HCT116 (cell line): ENCODE measurements around the gene SOX15. TPM values are rescaled to one million over a fixed set of nuclear protein-coding genes. Genes with fewer than 3 reads are reported as not detected.

Experiments
- ATAC-seq: fragments of 200-7000 bp; cut with Tn5 transposase; 2 replicates; pipeline ENCODE4 v1.9.1; 2020; ENCODE audit warnings: mild to moderate bottlenecking, moderate library complexity
- BruUV-seq: library from RNA; stranded (reverse); fragments of 400-500 nt; replicated peaks from 2 replicates; lab custom pipeline; 2021; lab: Mats Ljungman, UMichigan
- CTCF ChIA-PET: fragments of 300-600 bp; sonication (Branson Sonifier 250); formaldehyde crosslinking; loops from one replicate; lab custom pipeline; 2021; ENCODE audit warnings: antibody characterized with exemption; lab: Charles Lee
- POLR2A ChIA-PET: fragments of 300-600, 350-600 bp; sonication (Branson Sonifier 250); formaldehyde crosslinking; loops from one replicate; lab custom pipeline; 2021; ENCODE audit warnings: antibody characterized with exemption; lab: Charles Lee
- RAD21 ChIA-PET, 2 experiments: fragments of 300-600 bp; sonication (Branson Sonifier 250); formaldehyde crosslinking; loops; one replicate each; lab custom pipeline; 2023; ENCODE audit warnings: low total read pairs in 2 of 2; ENCODE audit not compliant: uncharacterized antibody in 2 of 2, unreplicated experiment in 2 of 2, low non-redundant PET in 1 of 2; lab: Charles Lee
- DNase-seq: peaks from one replicate; pipeline ENCODE4 v3.0.0-alpha.2; 2010; ENCODE audit warnings: low read depth, low spot score
- H2AFZ ChIP-seq: fragments of 200-600 bp; shearing (Covaris generic), sonication (generic); 2 replicates; pipeline ENCODE4 v1.6.1; 2017; ENCODE audit warnings: low read depth, mixed run types, mixed read lengths, antibody characterized with exemption, low read length; ENCODE audit not compliant: poor library complexity, severe bottlenecking
- H3K27ac ChIP-seq: 2 replicates; pipeline ENCODE4 v1.5.1; 2012; ENCODE audit warnings: low read depth, low read length
- H3K27me3 ChIP-seq: fragments of 200-600 bp; sonication (generic); 2 replicates; pipeline ENCODE4 v1.6.1; 2016; ENCODE audit warnings: mixed run types, low read length, mixed read lengths; ENCODE audit not compliant: insufficient read depth
- H3K36me3 ChIP-seq, 2 experiments: fragments of 200-500 bp in 1 of 2; fragments of 200-600 bp in 1 of 2; sonication (Bioruptor generic) in 1 of 2; sonication (generic) in 1 of 2; 2 replicates each; pipeline versions ENCODE4 v1.5.1 to v1.6.1; 2014 to 2016; ENCODE audit warnings: low read length in 2 of 2, inconsistent platforms in 1 of 2, mixed read lengths in 1 of 2, mixed run types in 1 of 2; ENCODE audit not compliant: insufficient read depth in 2 of 2, control insufficient read depth in 1 of 2
- H3K4me1 ChIP-seq, 2 experiments: fragments of 200-600 bp in 1 of 2; sonication (generic) in 1 of 2; 2 replicates each; pipeline versions ENCODE4 v1.5.1 to v1.6.1; 2012 to 2017; ENCODE audit warnings: low read length in 2 of 2, inconsistent platforms in 1 of 2, mild to moderate bottlenecking in 1 of 2, mixed read lengths in 1 of 2, mixed run types in 1 of 2, moderate library complexity in 1 of 2; ENCODE audit not compliant: insufficient read depth in 2 of 2, control insufficient read depth in 1 of 2
- H3K4me2 ChIP-seq: fragments of 200-600 bp; sonication (generic); 2 replicates; pipeline ENCODE4 v1.6.1; 2017; ENCODE audit warnings: mixed run types, low read length, mixed read lengths
- H3K4me3 ChIP-seq, 2 experiments: fragments of 200-600 bp in 1 of 2; sonication (generic) in 1 of 2; replicated peaks in 1 of 2; 2 replicates each; pipeline ENCODE4 v1.5.1; 2011 to 2016; ENCODE audit warnings: low read length in 2 of 2, control low read depth in 1 of 2, low read depth in 1 of 2, mild to moderate bottlenecking in 1 of 2, mixed read lengths in 1 of 2, mixed run types in 1 of 2
- H3K79me2 ChIP-seq: fragments of 200-600 bp; sonication (generic); 2 replicates; pipeline ENCODE4 v1.6.1; 2017; ENCODE audit warnings: mild to moderate bottlenecking, mixed run types, low read length, moderate library complexity, mixed read lengths; ENCODE audit not compliant: insufficient read depth
- H3K9ac ChIP-seq: fragments of 200-600 bp; sonication (generic); 2 replicates; pipeline ENCODE4 v1.6.1; 2016; ENCODE audit warnings: low read length, mixed read lengths
- H3K9me2 ChIP-seq: fragments of 200-600 bp; sonication (generic), shearing (Covaris generic); 2 replicates; pipeline ENCODE4 v1.6.1; 2017; ENCODE audit warnings: mixed run types, mild to moderate bottlenecking, moderate library complexity; ENCODE audit not compliant: insufficient read depth
- H3K9me3 ChIP-seq, 2 experiments: fragments of 200-500 bp in 1 of 2; fragments of 200-600 bp in 1 of 2; sonication (Bioruptor generic) in 1 of 2; sonication (generic) in 1 of 2; 2 replicates each; pipeline ENCODE4 v1.6.1; 2014 to 2017; ENCODE audit warnings: low read length in 2 of 2, mixed read lengths in 2 of 2, inconsistent platforms in 1 of 2, low read depth in 1 of 2, mild to moderate bottlenecking in 1 of 2, mixed run types in 1 of 2, moderate library complexity in 1 of 2; ENCODE audit not compliant: control insufficient read depth in 1 of 2, insufficient read depth in 1 of 2
- H4K20me1 ChIP-seq: fragments of 200-600 bp; sonication (generic), shearing (Covaris generic); 2 replicates; pipeline ENCODE4 v1.6.1; 2017; ENCODE audit warnings: mixed run types, mild to moderate bottlenecking, moderate library complexity; ENCODE audit not compliant: insufficient read depth
- CEBPB ChIP-seq: IDR thresholded peaks from 2 replicates; pipeline ENCODE4 v1.6.1; 2012; ENCODE audit warnings: low read depth
- JUND ChIP-seq: IDR thresholded peaks from 2 replicates; pipeline ENCODE4 v1.6.1; 2012
- RAD21 ChIP-seq: IDR thresholded peaks from 2 replicates; pipeline ENCODE4 v1.6.1; 2012; ENCODE audit warnings: low read depth, mild to moderate bottlenecking
- SIN3A ChIP-seq: IDR thresholded peaks from 2 replicates; pipeline ENCODE4 v1.6.1; 2012; ENCODE audit warnings: low read depth
- SRF ChIP-seq: IDR thresholded peaks from 2 replicates; pipeline ENCODE4 v1.6.1; 2012; ENCODE audit warnings: low read depth
- YY1 ChIP-seq: IDR thresholded peaks from 2 replicates; pipeline ENCODE4 v1.6.1; 2011; ENCODE audit warnings: low read length, low read depth, moderate library complexity, mild to moderate bottlenecking; ENCODE audit not compliant: insufficient replicate concordance; ENCODE audit errors: extremely low read depth
- ZNF274 ChIP-seq: fragments of 200-500 bp; sonication (Bioruptor generic); IDR thresholded peaks from 2 replicates; pipeline ENCODE4 v1.6.1; 2014; ENCODE audit warnings: mild to moderate bottlenecking, low read depth, low read length, inconsistent platforms
- intact Hi-C: fragments of 100-400 bp; cut with micrococcal nuclease; formaldehyde crosslinking; loops from 2 replicates; pipeline ENCODE4 v1.10.0; 2022
- total RNA-seq: library from RNA; stranded (reverse); gene quantifications from one replicate; pipeline ENCODE4 v1.2.1, GENCODE V29; 2021; ENCODE audit not compliant: unreplicated experiment
- TF ChIP-seq, protein P1 (sequence below), 3 experiments: fragments of 200-600 bp in 1 of 3; sonication (generic) in 1 of 3; IDR thresholded peaks in 2 of 3; conservative IDR thresholded peaks in 1 of 3; 2 replicates each; pipeline ENCODE4 v1.5.1; 2012 to 2017; ENCODE audit warnings: low read depth in 2 of 3, low read length in 2 of 3, antibody characterized with exemption in 1 of 3, borderline replicate concordance in 1 of 3, control low read depth in 1 of 3, mild to moderate bottlenecking in 1 of 3, mixed read lengths in 1 of 3, mixed run types in 1 of 3, moderate library complexity in 1 of 3; ENCODE audit not compliant: insufficient read depth in 1 of 3
- TF ChIP-seq, protein P2 (sequence below): IDR thresholded peaks from 2 replicates; pipeline ENCODE4 v1.6.1; 2012; ENCODE audit warnings: low read depth

The SOX15 gene
- total RNA-seq, 1 experiment from 2014 or later: 0.69 TPM

DNA sequence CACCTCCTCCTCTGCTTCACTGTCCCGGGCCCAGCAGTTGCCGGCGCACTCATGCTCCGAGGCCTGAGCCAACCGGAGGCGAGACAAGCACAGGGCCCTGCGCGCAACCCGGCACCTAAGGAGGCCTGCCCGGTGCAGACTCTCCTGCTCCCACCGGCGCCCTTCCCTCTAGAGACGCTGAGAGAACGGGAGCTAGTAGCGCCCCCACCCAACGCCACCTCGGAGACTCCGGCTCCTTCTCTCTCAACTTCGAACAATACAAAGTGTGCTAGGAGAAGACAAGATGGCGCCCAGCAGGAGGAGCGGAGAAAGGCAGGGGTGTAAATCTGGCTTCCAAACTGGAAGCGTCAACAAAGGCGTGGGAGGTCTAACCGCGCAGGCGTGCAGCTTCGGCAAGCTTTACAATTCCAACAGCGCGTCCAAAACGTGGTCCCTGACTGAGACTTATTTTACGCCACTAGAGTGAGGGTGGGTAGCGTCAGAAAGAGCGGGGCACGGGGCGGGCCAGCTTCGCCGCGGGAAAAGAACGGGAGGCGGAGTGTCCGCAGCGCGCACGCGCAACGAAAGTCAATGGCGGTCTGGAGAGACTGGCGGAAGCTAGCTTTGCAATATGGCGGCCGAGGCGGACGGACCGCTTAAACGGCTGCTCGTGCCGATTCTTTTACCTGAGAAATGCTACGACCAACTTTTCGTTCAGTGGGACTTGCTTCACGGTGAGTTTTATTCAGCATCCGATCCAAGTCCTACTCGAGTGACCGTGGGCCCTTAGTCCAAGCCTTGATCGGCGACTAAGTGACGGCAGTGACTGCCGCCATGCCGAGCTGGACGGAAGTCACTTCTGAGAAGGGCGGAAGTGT is 6.4 kb downstream of the SOX15 start, which contains the start of gene MPDU1 (continued):
- TF ChIP-seq YY1: peak; percentile 95
- no peak for TF ChIP-seq ZNF274
- TF ChIP-seq SRF: no peak
- TF ChIP-seq RAD21: no peak
- TF ChIP-seq SIN3A: no peak
- no peak for TF ChIP-seq JUND
- TF ChIP-seq, all 23 proteins: peak for 8

DNA sequence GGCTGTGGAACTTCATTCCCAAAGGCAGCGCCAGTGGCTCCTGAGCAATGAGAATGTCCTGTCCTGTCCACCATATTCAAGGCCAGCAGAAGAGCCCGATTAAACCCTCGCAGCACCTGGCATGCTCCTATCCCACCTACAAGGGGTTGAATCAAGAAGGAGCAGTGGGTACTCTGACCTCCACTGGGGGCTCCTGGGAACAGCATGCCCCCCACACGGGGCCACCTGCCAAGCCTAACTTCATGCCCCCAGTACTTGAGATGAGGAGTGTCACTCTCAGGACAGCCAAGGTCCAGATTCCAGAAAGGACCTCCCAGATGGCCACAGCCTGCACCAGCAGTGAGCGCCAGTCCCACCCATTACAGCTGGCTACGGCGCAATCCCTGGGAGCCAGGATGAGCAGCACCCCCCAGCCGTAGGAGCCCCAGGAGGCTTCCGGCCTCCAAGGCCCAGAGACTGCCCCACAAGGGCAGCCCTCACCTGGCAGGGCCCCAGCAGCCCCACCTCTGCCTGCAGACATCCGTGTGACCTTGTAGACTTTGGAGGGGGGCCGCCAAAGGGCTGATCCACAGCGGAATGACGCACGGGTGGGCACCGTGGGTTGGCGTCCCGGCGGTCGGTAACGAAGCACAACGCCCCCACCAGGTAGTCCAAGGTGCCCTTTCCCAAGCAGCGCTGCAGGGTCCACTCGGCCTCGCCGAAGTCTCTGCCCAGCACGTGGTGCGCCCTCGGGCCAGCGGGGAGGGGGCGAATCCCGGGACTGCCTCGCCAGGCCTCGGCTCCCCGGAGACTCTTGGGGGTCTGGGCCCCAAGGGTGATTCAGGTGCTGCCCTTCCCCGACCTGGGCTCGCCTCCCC is 7.3 kb downstream of the SOX15 start:
- CTCF ChIA-PET: interaction anchor here (1.1 to 4.9 kb wide), 2 partner anchors 9 to 105 kb away, joined by 3 to 39 read pairs; partner anchors contain the start of genes TP53 and WRAP53
- H3K4me1 ChIP-seq: peaks cover 14 to 62% of the 10 kb centered on the region in 2 experiments
- peak overlapping the region; percentile 96 for H3K4me2 ChIP-seq
- H3K27me3 ChIP-seq: no peaks in the 10 kb centered on the region
- H3K9me3 ChIP-seq: no peaks in the 10 kb centered on the region
- POLR2A ChIA-PET: interaction anchor here (1.1 to 3.4 kb wide), 5 partner anchors 22 to 362 kb away, joined by 3 to 37 read pairs (median 7); partner anchors contain the start of genes ACADVL, DLG4, FXR2 and TMEM256
- DNase-seq (no peak), ATAC-seq (no peak)
- H2AFZ ChIP-seq: no peak overlapping the region
- peaks cover 60% of the 10 kb centered on the region for H3K79me2 ChIP-seq
- peaks cover 6 to 24% of the 10 kb centered on the region in 2 experiments for H3K36me3 ChIP-seq
- no peaks in the 10 kb centered on the region for H3K9me2 ChIP-seq
- peak overlapping the region; percentile 60 to 97 for H3K4me3 ChIP-seq
- H4K20me1 ChIP-seq: peaks cover 4% of the 10 kb centered on the region; the same call in 1 of the 2 replicates
- H3K27ac ChIP-seq: peak overlapping the region; percentile 90
- no TSS peak for BruUV-seq
- intact Hi-C loops: loop anchor here (5.0 kb wide), 1 partner anchor 255 kb away; no protein-coding TSS in a partner anchor
- no peak for TF ChIP-seq CEBPB
- TF ChIP-seq, protein P1, sequence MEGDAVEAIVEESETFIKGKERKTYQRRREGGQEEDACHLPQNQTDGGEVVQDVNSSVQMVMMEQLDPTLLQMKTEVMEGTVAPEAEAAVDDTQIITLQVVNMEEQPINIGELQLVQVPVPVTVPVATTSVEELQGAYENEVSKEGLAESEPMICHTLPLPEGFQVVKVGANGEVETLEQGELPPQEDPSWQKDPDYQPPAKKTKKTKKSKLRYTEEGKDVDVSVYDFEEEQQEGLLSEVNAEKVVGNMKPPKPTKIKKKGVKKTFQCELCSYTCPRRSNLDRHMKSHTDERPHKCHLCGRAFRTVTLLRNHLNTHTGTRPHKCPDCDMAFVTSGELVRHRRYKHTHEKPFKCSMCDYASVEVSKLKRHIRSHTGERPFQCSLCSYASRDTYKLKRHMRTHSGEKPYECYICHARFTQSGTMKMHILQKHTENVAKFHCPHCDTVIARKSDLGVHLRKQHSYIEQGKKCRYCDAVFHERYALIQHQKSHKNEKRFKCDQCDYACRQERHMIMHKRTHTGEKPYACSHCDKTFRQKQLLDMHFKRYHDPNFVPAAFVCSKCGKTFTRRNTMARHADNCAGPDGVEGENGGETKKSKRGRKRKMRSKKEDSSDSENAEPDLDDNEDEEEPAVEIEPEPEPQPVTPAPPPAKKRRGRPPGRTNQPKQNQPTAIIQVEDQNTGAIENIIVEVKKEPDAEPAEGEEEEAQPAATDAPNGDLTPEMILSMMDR (IDR thresholded peaks at IDR 0.05 in 2 of 3, conservative IDR thresholded peaks at IDR 0.05 in 1 of 3; ENCODE audit: borderline replicate concordance in 1 of 3, insufficient read depth in 1 of 3, low read depth in 2 of 3, low read length in 2 of 3): 0 out of 6 replicates have a peak, but pooled peaks of 1 of the 3 experiments have one; percentile 5
- TF ChIP-seq YY1: no peak
- TF ChIP-seq, protein P2, sequence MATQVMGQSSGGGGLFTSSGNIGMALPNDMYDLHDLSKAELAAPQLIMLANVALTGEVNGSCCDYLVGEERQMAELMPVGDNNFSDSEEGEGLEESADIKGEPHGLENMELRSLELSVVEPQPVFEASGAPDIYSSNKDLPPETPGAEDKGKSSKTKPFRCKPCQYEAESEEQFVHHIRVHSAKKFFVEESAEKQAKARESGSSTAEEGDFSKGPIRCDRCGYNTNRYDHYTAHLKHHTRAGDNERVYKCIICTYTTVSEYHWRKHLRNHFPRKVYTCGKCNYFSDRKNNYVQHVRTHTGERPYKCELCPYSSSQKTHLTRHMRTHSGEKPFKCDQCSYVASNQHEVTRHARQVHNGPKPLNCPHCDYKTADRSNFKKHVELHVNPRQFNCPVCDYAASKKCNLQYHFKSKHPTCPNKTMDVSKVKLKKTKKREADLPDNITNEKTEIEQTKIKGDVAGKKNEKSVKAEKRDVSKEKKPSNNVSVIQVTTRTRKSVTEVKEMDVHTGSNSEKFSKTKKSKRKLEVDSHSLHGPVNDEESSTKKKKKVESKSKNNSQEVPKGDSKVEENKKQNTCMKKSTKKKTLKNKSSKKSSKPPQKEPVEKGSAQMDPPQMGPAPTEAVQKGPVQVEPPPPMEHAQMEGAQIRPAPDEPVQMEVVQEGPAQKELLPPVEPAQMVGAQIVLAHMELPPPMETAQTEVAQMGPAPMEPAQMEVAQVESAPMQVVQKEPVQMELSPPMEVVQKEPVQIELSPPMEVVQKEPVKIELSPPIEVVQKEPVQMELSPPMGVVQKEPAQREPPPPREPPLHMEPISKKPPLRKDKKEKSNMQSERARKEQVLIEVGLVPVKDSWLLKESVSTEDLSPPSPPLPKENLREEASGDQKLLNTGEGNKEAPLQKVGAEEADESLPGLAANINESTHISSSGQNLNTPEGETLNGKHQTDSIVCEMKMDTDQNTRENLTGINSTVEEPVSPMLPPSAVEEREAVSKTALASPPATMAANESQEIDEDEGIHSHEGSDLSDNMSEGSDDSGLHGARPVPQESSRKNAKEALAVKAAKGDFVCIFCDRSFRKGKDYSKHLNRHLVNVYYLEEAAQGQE: no peak
- no peak for TF ChIP-seq SRF
- RAD21 ChIA-PET: interaction anchor here in 1 of 2 experiments (0.8 kb wide), 1 partner anchor 105 kb away, joined by 3 read pairs; the partner anchor contains the start of gene TP53
- H3K9ac ChIP-seq: peak overlapping the region; percentile 98
